ENCODE data around the gene PAQR5.
"Not testable (repeated sequence)": the region's sequence is repeated elsewhere in the genome, so short reads cannot be mapped to it uniquely, and the experiment has no call there.

PAQR5 gene

GRCh38 chr15:69358850-69359249 is 60.1 kb downstream of the PAQR5 start:
- FAIRE-seq = no peak

DNA sequence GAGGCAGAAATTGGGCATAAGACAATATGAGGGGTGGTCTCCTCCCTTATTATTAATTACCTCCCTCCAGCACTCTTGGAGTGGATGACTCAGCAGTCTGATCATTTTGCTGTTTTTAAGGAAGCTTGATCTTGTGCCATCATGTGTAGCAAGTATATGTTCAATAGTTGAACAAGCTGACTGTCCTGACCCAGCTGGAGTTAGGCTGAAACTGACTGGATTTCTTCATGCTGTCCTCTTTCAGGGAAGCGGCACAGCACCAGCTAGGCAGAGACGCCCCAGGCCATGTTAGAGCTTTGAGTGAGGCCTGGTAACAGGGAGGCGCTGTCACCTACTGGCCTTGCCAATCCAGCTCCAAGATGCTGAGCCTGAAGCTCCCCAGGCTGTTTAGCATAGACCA is 61.0 kb downstream of the PAQR5 start:
- no peak for FAIRE-seq

DNA sequence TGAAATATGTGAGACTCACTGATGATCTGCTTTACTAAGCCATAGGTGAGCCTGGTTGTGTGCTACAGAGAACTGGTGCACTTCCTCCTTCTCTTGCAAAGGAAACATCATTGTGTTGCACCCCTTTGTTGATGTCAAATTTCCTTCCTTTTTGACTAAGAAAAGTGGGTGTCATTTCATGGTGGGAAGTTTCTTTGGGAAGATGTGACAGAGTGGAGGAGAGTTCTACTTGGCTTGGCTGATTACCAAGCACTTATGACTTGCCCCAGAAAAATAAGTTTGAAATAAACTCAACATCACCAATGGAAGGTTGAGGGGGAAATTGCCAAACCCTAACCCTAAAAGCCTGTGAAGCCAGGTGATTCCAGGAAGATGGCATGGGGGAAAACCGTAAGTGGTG is 61.9 kb downstream of the PAQR5 start:
- no peak for FAIRE-seq

DNA sequence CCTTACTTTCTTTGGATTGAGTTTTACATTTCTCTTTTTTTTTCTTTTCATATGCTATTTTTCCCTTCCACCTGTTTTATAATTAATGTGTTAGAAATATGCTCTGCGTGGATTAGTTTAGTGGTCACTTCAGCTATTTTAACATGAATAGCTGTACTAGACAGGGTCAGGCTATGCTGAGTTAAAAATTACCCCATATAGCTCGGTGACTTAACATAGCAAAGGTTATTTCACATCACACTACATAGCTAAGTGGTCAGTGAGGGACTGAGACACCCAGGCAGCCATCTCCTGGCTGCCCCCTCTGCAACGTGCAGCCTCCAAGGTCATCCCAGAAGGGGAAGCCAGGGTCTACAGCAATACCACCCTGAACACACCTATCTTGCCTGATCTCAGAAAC is 68.5 kb downstream of the PAQR5 start:
- FAIRE-seq = no peak

GRCh38 chr15:69369631-69370030 is 70.9 kb downstream of the PAQR5 start:
- FAIRE-seq = no peak

DNA sequence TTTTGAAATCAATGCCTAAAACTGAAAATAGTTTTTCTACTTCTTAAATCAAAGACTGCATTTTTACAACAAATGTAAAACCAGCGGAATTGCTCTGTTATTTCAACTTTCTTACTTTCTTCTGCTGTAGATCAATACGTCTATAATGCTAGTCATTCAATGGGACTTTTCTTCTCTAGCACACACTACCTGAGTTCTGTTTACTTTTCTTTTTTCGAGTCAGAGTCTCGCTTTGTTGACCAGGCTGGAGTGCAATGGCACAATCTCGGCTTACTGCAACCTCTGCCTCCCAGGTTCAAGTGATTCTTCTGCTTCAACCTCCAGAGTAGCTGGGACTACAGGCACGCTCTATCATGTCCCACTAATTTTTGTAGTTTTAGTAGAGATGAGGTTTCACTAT is 74.7 kb downstream of the PAQR5 start:
- no peak for FAIRE-seq

GRCh38 chr15:69375151-69375790 is 76.6 kb downstream of the PAQR5 start:
- no peak for FAIRE-seq

- FAIRE-seq = no peak
Measured at GRCh38 chr15:69377216-69377970, 78.7 kb downstream of the PAQR5 start.

- no peak for FAIRE-seq
Measured at GRCh38 chr15:69380100-69380725, 81.5 kb downstream of the PAQR5 start.

- no peak for FAIRE-seq
Measured at GRCh38 chr15:69380726-69381105, 82.0 kb downstream of the PAQR5 start.

GRCh38 chr15:69382176-69382575 is 83.5 kb downstream of the PAQR5 start:
- not testable (repeated sequence) for FAIRE-seq

- FAIRE-seq = not testable (repeated sequence)
Measured at GRCh38 chr15:69384066-69384465, 85.4 kb downstream of the PAQR5 start.

GRCh38 chr15:69384626-69385598 is 86.2 kb downstream of the PAQR5 start:
- FAIRE-seq = no peak

DNA sequence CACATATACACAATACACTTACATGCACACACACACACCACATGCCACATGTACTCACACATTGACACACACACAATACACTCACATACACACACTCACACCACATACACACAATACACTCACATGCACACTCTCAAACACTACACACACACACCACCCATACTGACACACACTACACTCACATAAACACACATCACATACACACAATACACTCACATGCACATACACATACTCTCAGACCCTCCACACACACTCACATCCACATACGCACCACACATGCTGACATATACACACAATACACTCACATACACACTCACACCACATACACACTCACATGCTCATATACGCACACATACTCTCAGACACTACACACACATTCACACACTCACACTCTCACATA is 87.1 kb downstream of the PAQR5 start:
- no peak for FAIRE-seq

GRCh38 chr15:69386284-69386683 is 87.6 kb downstream of the PAQR5 start:
- FAIRE-seq = no peak

DNA sequence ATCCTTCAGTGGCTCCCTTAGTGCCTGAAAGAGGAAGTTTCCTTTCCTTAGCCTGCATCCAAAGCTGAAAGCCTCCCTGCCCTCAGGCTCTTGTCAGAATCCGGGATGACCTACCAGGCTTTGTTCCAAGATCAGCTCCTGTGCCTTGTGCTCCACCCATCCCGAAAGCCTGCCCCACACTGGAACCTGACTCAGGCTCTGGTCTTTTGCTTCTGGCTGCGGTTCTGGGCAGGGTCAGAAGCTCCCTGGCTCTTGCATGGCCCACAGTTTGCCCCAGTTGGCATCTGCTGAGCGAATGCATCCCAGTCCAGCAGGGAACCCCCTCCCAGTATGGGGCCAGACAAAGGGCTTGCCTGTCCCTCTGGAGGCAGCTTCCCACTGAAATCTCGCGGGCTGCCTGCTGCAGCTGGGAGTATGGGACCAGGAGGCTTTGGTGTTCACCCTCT is 89.6 kb downstream of the PAQR5 start:
- no peak for FAIRE-seq

DNA sequence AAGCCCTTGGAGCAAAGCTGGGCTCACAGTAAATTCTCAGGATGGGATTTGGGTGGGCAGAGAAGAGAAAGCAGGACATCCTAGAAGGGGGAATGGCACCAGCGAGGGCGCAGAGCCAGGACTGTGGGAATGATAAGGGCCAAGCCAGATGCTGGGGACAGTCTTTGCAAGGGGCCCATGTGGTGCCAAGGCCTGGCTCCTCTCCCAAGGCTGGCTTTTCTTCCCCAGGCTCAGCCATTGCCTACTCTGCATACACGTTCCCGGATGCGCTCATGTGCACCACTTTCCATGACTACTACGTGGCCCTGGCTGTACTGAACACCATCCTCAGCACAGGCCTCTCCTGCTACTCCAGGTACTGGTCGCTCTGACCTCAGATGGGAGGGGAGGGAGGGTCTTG is 90.7 kb downstream of the PAQR5 start:
- FAIRE-seq = no peak

- FAIRE-seq = no peak
Measured at GRCh38 chr15:69390575-69390974, 91.9 kb downstream of the PAQR5 start.

GRCh38 chr15:69391046-69391757 is 92.5 kb downstream of the PAQR5 start:
- FAIRE-seq = no peak

DNA sequence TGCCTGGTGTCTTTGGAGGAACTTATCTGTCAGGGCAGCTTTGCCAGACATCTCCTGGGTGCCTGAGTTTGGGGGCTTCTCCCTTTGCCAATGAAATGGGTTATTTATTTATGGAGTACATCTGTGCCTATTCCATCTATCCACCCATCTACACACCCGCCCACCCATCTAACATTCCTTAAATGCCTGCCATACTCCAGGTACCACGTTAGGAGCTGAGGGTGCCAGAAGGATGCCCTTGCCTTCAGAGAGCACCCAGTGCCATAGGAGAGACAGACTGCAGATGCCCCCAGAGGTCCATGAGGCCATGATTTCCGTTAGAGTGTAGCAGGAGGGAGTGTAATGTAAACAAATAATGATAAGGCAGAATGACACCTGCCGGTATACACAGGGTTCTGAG is 93.6 kb downstream of the PAQR5 start:
- FAIRE-seq = no peak

GRCh38 chr15:69393831-69394491 is 95.2 kb downstream of the PAQR5 start:
- no peak for FAIRE-seq
